Tibial artery (tissue), 4 donors: Measurements from ENCODE around the gene GALNT14.

Experiments
- DNase-seq, 2 donors: peaks; one replicate each; pipeline ENCODE4 v3.0.0-alpha.2; 2019
- H3K27ac ChIP-seq, 2 donors: fragments of 200-600 bp; sonication (generic) in 1 of 2; 1 replicate in 1 of 2; 2 replicates in 1 of 2; pipeline ENCODE4 v1.5.1; 2018 to 2019; ENCODE audit warnings: mild to moderate bottlenecking in 1 of 2
- H3K27me3 ChIP-seq, 2 donors: fragments of 200-600 bp; sonication (generic) in 1 of 2; one replicate each; pipeline versions ENCODE4 v1.5.1 to v1.6.0; 2016 to 2019
- H3K36me3 ChIP-seq, 3 donors: fragments of 200-600 bp; sonication (generic) in 2 of 3; one replicate each; pipeline ENCODE4 v1.5.1; 2016 to 2019; ENCODE audit warnings: mild to moderate bottlenecking in 2 of 3
- H3K4me1 ChIP-seq, 4 donors: fragments of 200-600 bp; sonication (generic) in 2 of 4; 1 replicate in 3 of 4; 2 replicates in 1 of 4; pipeline ENCODE4 v1.5.1; 2016 to 2019
- H3K4me3 ChIP-seq, 2 donors: fragments of 200-600 bp; sonication (generic) in 1 of 2; 1 replicate in 1 of 2; 2 replicates in 1 of 2; pipeline ENCODE4 v1.5.1; 2018 to 2019; ENCODE audit warnings: mild to moderate bottlenecking in 2 of 2
- H3K9me3 ChIP-seq, 3 donors: fragments of 200-600 bp; sonication (generic) in 1 of 3; one replicate each; pipeline ENCODE4 v1.5.1; 2016 to 2019
- intact Hi-C: fragments of 100-400 bp; cut with DNase I; formaldehyde crosslinking; loops from one replicate; pipeline ENCODE4 v1.15.0; 2023; ENCODE audit warnings: low total_unique reads
- TF ChIP-seq, protein P1 (sequence below), 2 experiments: fragments of 200-600 bp in 1 of 2; fragments of 450-650 bp in 1 of 2; IDR thresholded peaks; one replicate each; pipeline ENCODE4 v1.5.1; 2017 to 2019; ENCODE audit warnings: antibody characterized with exemption in 2 of 2, mild to moderate bottlenecking in 1 of 2, moderate library complexity in 1 of 2

Gene GALNT14

DNA sequence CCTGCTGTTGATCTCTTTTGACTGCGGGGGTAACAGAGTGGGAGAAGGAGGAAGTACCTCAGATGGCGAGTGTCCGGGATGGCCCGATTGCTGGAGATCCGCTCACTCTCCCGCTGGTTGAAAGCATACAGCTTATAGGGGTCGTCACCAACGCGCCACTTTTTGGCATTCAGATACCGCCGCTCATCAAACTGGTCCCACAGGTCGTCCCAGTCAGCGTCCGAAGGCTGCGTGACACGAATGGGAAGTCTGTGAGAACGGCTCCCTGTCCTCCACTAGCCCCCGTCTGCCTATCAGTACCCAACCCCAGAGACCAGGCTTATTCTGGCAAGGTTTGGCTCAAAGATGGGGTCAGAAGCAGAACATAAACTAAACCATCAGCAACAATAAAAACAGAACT, 145.5 kb downstream of the GALNT14 start:
- H3K4me3 ChIP-seq = no peak overlapping the region

DNA sequence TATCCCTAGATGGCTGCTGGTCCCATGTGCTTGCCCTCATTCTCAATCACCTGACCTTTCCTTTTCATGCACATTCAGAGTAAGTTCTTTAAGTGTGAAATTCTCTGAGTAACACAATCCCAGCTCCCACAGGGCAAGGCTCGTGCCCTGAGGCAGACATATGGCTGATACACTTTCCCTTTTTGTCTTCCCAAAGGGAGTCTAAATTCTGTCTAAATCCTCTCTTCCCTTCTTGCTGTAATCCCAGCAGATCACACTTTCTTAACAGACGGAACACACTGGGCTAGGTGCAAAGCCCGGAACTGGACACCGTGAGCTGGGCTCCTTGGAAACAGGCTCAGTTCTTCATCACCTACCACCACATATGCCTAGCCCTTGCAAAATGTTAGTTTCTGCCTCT, 147.6 kb downstream of the GALNT14 start:
- no peak overlapping the region for H3K4me3 ChIP-seq
- TF ChIP-seq, protein P1, sequence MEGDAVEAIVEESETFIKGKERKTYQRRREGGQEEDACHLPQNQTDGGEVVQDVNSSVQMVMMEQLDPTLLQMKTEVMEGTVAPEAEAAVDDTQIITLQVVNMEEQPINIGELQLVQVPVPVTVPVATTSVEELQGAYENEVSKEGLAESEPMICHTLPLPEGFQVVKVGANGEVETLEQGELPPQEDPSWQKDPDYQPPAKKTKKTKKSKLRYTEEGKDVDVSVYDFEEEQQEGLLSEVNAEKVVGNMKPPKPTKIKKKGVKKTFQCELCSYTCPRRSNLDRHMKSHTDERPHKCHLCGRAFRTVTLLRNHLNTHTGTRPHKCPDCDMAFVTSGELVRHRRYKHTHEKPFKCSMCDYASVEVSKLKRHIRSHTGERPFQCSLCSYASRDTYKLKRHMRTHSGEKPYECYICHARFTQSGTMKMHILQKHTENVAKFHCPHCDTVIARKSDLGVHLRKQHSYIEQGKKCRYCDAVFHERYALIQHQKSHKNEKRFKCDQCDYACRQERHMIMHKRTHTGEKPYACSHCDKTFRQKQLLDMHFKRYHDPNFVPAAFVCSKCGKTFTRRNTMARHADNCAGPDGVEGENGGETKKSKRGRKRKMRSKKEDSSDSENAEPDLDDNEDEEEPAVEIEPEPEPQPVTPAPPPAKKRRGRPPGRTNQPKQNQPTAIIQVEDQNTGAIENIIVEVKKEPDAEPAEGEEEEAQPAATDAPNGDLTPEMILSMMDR (IDR thresholded peaks at IDR 0.05) = no peak
- DNase-seq = no peak

More for the DNA sequence above, 145.5 kb downstream of the GALNT14 start:
- Histone ChIP-seq H3K9me3 (no peaks in the 10 kb centered on the region), H3K4me1 (no peaks in the 10 kb centered on the region), H3K27ac (no peak overlapping the region), H3K36me3 (no peaks in the 10 kb centered on the region), H3K27me3 (no peaks in the 10 kb centered on the region)
- intact Hi-C loops = no loop called here
- DNase-seq = no peak
- TF ChIP-seq, protein P1 (IDR thresholded peaks at IDR 0.05) = no peak

DNA sequence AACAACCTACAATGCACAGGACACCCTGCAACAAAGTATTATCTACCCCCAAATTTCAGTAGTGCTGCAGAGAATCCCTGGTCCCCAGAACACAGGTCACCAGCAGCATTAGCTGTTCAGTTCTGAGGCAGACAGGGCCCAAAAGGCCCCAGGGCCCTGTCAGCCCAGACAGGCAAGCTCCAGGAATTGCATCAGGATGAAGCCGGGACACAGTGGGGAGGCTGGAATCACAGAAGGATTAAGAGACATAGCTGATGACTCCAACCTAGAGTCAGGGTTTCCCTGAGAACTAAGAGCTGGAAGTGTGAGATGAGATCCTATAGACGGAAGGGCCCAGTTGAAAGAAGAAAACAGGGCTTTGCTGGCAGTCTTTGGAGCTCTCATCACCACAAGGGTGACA, 148.1 kb downstream of the GALNT14 start:
- intact Hi-C loops = no loop called here
- H3K27me3 ChIP-seq = no peaks in the 10 kb centered on the region
- no peaks in the 10 kb centered on the region for H3K36me3 ChIP-seq
- no peak overlapping the region for H3K27ac ChIP-seq
- no peaks in the 10 kb centered on the region for H3K4me1 ChIP-seq
- TF ChIP-seq, protein P1 (IDR thresholded peaks at IDR 0.05) = no peak
- DNase-seq = no peak
- no peaks in the 10 kb centered on the region for H3K9me3 ChIP-seq
- H3K4me3 ChIP-seq = no peak overlapping the region

More for the DNA sequence above, 147.6 kb downstream of the GALNT14 start:
- Histone ChIP-seq H3K9me3 (no peaks in the 10 kb centered on the region), H3K27ac (no peak overlapping the region), H3K27me3 (no peaks in the 10 kb centered on the region), H3K4me1 (no peaks in the 10 kb centered on the region), H3K36me3 (no peaks in the 10 kb centered on the region)
- intact Hi-C loops = no loop called here

- no peaks in the 10 kb centered on the region for H3K9me3 ChIP-seq
- no peaks in the 10 kb centered on the region for H3K27me3 ChIP-seq
- no peaks in the 10 kb centered on the region for H3K4me1 ChIP-seq
- no peak overlapping the region for H3K27ac ChIP-seq
- no peaks in the 10 kb centered on the region for H3K36me3 ChIP-seq
- TF ChIP-seq, protein P1 (IDR thresholded peaks at IDR 0.05) = no peak
- no peak for DNase-seq
- no peak overlapping the region for H3K4me3 ChIP-seq
- intact Hi-C loops = no loop called here
These were observed 148.5 kb downstream of the GALNT14 start for GRCh38 chr2:30989746-30990145.

GRCh38 chr2:30987566-30987965, 150.7 kb downstream of the GALNT14 start:
- intact Hi-C loops = no loop called here
- H3K4me1 ChIP-seq = peaks cover 0 to 6% (median 2%) of the 10 kb centered on the region in 4 donors
- H3K27me3 ChIP-seq = no peaks in the 10 kb centered on the region
- H3K27ac ChIP-seq = no peak overlapping the region
- no peaks in the 10 kb centered on the region for H3K36me3 ChIP-seq
- no peaks in the 10 kb centered on the region for H3K9me3 ChIP-seq
- no peak overlapping the region for H3K4me3 ChIP-seq
- TF ChIP-seq, protein P1 (IDR thresholded peaks at IDR 0.05) = no peak
- no peak for DNase-seq

DNA sequence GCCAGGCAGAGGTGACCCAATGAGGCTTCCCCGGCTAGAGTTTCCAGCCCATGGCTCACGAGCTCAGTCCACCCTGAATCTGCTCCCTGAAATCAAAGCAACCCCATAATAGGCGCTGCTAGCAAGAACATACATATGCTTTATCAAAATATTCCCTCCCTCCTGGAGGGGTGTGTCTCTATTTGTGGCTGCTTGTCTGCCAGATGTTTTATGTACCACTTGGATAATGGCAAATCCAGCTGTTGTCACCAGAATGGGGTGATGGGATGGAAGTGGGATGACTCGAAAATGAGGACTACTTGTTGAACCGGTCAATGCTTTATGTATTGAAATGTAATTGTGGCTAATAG, 152.0 kb downstream of the GALNT14 start:
- H3K4me3 ChIP-seq = no peak overlapping the region
- no peaks in the 10 kb centered on the region for H3K36me3 ChIP-seq
- peaks cover 0 to 6% (median 2%) of the 10 kb centered on the region in 4 donors for H3K4me1 ChIP-seq
- DNase-seq = no peak
- TF ChIP-seq, protein P1 (IDR thresholded peaks at IDR 0.05) = no peak
- H3K27me3 ChIP-seq = no peaks in the 10 kb centered on the region
- intact Hi-C loops = no loop called here
- no peaks in the 10 kb centered on the region for H3K9me3 ChIP-seq
- no peak overlapping the region for H3K27ac ChIP-seq
